Activated CD8-positive, alpha-beta T cell treated with anti-CD3 and anti-CD28 coated beads for 36 hours (primary cell): Measurements from ENCODE around the gene SKI. TPM values are rescaled to one million over a fixed set of nuclear protein-coding genes. Genes with fewer than 3 reads are reported as not detected.

Experiments
- ATAC-seq: fragments of 200-7000 bp; cut with Tn5 transposase; one replicate; pipeline ENCODE4 v1.10.0; 2021; ENCODE audit warnings: mild to moderate bottlenecking, moderate library complexity
- CTCF ChIA-PET: fragments of 350-600 bp; sonication (Branson Sonifier 250); formaldehyde crosslinking; loops from one replicate; lab custom pipeline; 2021; ENCODE audit warnings: antibody characterized with exemption; lab: Charles Lee
- POLR2A ChIA-PET: fragments of 350-600 bp; sonication (Branson Sonifier 250); formaldehyde crosslinking; loops from one replicate; lab custom pipeline; 2021; ENCODE audit warnings: antibody characterized with exemption; lab: Charles Lee
- DNase-seq: peaks from one replicate; pipeline ENCODE4 v3.0.0-alpha.2; 2020
- H3K27ac Mint-ChIP-seq: one replicate; pipeline ENCODE4 v1.8.0; 2021; ENCODE audit warnings: mild to moderate bottlenecking, mixed read lengths
- H3K27me3 Mint-ChIP-seq: one replicate; pipeline ENCODE4 v1.8.0; 2021; ENCODE audit warnings: mixed read lengths
- H3K36me3 Mint-ChIP-seq: one replicate; pipeline ENCODE4 v1.8.0; 2021; ENCODE audit warnings: low read depth, mixed read lengths
- H3K4me1 Mint-ChIP-seq: one replicate; pipeline ENCODE4 v1.8.0; 2021; ENCODE audit warnings: low read depth, mixed read lengths
- H3K4me3 Mint-ChIP-seq: one replicate; pipeline ENCODE4 v1.8.0; 2021; ENCODE audit warnings: mild to moderate bottlenecking, moderate library complexity, mixed read lengths
- H3K9me3 Mint-ChIP-seq: one replicate; pipeline ENCODE4 v1.8.0; 2021; ENCODE audit warnings: mixed read lengths
- CTCF ChIP-seq: fragments of 200-600 bp; IDR thresholded peaks from one replicate; pipeline ENCODE4 v1.8.0; 2022; ENCODE audit warnings: antibody characterized with exemption, mild to moderate bottlenecking
- intact Hi-C: fragments of 100-400 bp; cut with micrococcal nuclease; formaldehyde crosslinking; loops from one replicate; pipeline ENCODE4 v1.10.0; 2022
- total RNA-seq, 2 experiments: library from RNA; stranded (reverse); gene quantifications; one replicate each; pipeline ENCODE4 v1.2.3, GENCODE V29; 2021

Gene SKI
- total RNA-seq, 2 experiments from 2014 or later: 27.5 to 28.3 TPM

- peaks cover 3% of the 10 kb centered on the region for H3K36me3 Mint-ChIP-seq
- no peak overlapping the region for H3K4me3 Mint-ChIP-seq
- no peaks in the 10 kb centered on the region for H3K27me3 Mint-ChIP-seq
- H3K9me3 Mint-ChIP-seq: no peaks in the 10 kb centered on the region
- no peak for TF ChIP-seq CTCF
- CTCF ChIA-PET: interaction anchor here (1.5 kb wide), 1 partner anchor 10 kb away, joined by 4 read pairs; no protein-coding TSS in a partner anchor
- POLR2A ChIA-PET: interaction anchor here (1.0 kb wide), 1 partner anchor 10 kb away, joined by 3 read pairs; no protein-coding TSS in a partner anchor
- H3K4me1 Mint-ChIP-seq: peaks cover 57% of the 10 kb centered on the region
- intact Hi-C loops: no loop called here
- DNase-seq (no peak), ATAC-seq (no peak)
- H3K27ac Mint-ChIP-seq: peak overlapping the region; percentile 63
Observed at GRCh38 chr1:2269193-2269921, 41.2 kb downstream of the SKI start.

- ChIA-PET CTCF (interaction anchor here (1.5 kb wide), 1 partner anchor 11 kb away, joined by 4 read pairs; no protein-coding TSS in a partner anchor), POLR2A (interaction anchor here (1.0 kb wide), 1 partner anchor 10 kb away, joined by 3 read pairs; no protein-coding TSS in a partner anchor)
- no peaks in the 10 kb centered on the region for H3K27me3 Mint-ChIP-seq
- DNase-seq (no peak), ATAC-seq (no peak)
- no peak overlapping the region for H3K27ac Mint-ChIP-seq
- no peak for TF ChIP-seq CTCF
- intact Hi-C loops: no loop called here
- H3K4me3 Mint-ChIP-seq: no peak overlapping the region
- H3K36me3 Mint-ChIP-seq: peaks cover 3% of the 10 kb centered on the region
- H3K4me1 Mint-ChIP-seq: peaks cover 62% of the 10 kb centered on the region
- no peaks in the 10 kb centered on the region for H3K9me3 Mint-ChIP-seq
Observed at GRCh38 chr1:2269922-2270259, 41.8 kb downstream of the SKI start.

- Mint-ChIP-seq H3K36me3 (peaks cover 3% of the 10 kb centered on the region), H3K4me3 (no peak overlapping the region), H3K4me1 (peaks cover 61% of the 10 kb centered on the region), H3K27ac (no peak overlapping the region), H3K9me3 (no peaks in the 10 kb centered on the region), H3K27me3 (no peaks in the 10 kb centered on the region)
- DNase-seq (no peak), ATAC-seq (no peak)
- POLR2A ChIA-PET: interaction anchor here (1.0 kb wide), 1 partner anchor 11 kb away, joined by 3 read pairs; no protein-coding TSS in a partner anchor
- intact Hi-C loops: no loop called here
- CTCF ChIA-PET: no interaction called here
- no peak for TF ChIP-seq CTCF
Observed at GRCh38 chr1:2270260-2271100, 42.4 kb downstream of the SKI start.

GRCh38 chr1:2271211-2271721 is 43.1 kb downstream of the SKI start:
- Mint-ChIP-seq H3K4me3 (no peak overlapping the region), H3K27ac (no peak overlapping the region), H3K9me3 (no peaks in the 10 kb centered on the region), H3K27me3 (no peaks in the 10 kb centered on the region), H3K36me3 (peaks cover 3% of the 10 kb centered on the region), H3K4me1 (peaks cover 60% of the 10 kb centered on the region)
- TF ChIP-seq CTCF: no peak
- intact Hi-C loops: no loop called here
- ChIA-PET POLR2A (no interaction called here), CTCF (no interaction called here)
- ATAC-seq (no peak), DNase-seq (no peak)
